Measurements from ENCODE around the gene TBC1D23.
"Not testable (repeated sequence)": the region's sequence is repeated elsewhere in the genome, so short reads cannot be mapped to it uniquely, and the experiment has no call there.

The TBC1D23 gene

GRCh38 chr3:100340527-100340926 is 79.7 kb downstream of the TBC1D23 start:
- Histone ChIP-seq H2AFZ (ENCODE audit: low read depth, low read length) (no peak overlapping the region), H2BK15ac (ENCODE audit: low read depth, poor library complexity, severe bottlenecking) (no peak overlapping the region), H2BK120ac (ENCODE audit: low read depth, low read length) (no peak overlapping the region), H3K4me2 (ENCODE audit: low read length, poor library complexity, severe bottlenecking) (no peak overlapping the region), H2BK12ac (ENCODE audit: low read length in 2 of 2) (no peak overlapping the region), H3K27ac (ENCODE audit: low read length, poor library complexity, severe bottlenecking) (no peak overlapping the region), H3K9me3 (ENCODE audit: control insufficient read depth, low read length) (peaks cover 2% of the 10 kb centered on the region), H3K14ac (ENCODE audit: low read length in 2 of 2) (no peak overlapping the region), H3K4me1 (ENCODE audit: control insufficient read depth, insufficient read depth, low read depth, low read length) (peaks cover 4% of the 10 kb centered on the region), H4K91ac (ENCODE audit: low read length) (no peak overlapping the region), H3K9ac (ENCODE audit: low read length) (no peak overlapping the region), H3K18ac (ENCODE audit: low read depth in 1 of 2, low read length in 2 of 2) (no peak overlapping the region), H4K8ac (ENCODE audit: low read length) (no peak overlapping the region), H3K23ac (ENCODE audit: low read length in 2 of 2) (no peak overlapping the region), H2AK5ac (ENCODE audit: low read length, severe bottlenecking) (no peak overlapping the region), H2BK5ac (ENCODE audit: low read depth, low read length, poor library complexity, severe bottlenecking) (no peak overlapping the region), H3K4me3 (ENCODE audit: insufficient read depth in 1 of 2, low read depth in 1 of 2, low read length in 2 of 2) (no peak overlapping the region), H3K27me3 (ENCODE audit: control insufficient read depth in 1 of 2, insufficient read depth in 1 of 2, low read length in 2 of 2) (no peaks in the 10 kb centered on the region), H3K36me3 (ENCODE audit: control insufficient read depth in 1 of 2, insufficient read depth in 2 of 2, low read depth in 1 of 2, low read length in 2 of 2) (peaks cover 18 to 67% of the 10 kb centered on the region in 2 experiments), H3K4ac (ENCODE audit: low read depth in 1 of 2, low read length in 2 of 2) (no peak overlapping the region), H3K79me1 (replicated peaks; ENCODE audit: low read length, poor library complexity, severe bottlenecking) (peaks cover 19% of the 10 kb centered on the region)
- DNase-seq, result no peak
- WGBS, result 92% methylated on average over 1 of the region's 1 CpG

GRCh38 chr3:100348727-100349126 is 87.9 kb downstream of the TBC1D23 start:
- H2BK15ac ChIP-seq (ENCODE audit: low read depth, poor library complexity, severe bottlenecking), result no peak overlapping the region
- no peak overlapping the region for H3K4me3 ChIP-seq (ENCODE audit: insufficient read depth in 1 of 2, low read depth in 1 of 2, low read length in 2 of 2)
- H2AFZ ChIP-seq (ENCODE audit: low read depth, low read length), result no peak overlapping the region
- H2BK5ac ChIP-seq (ENCODE audit: low read depth, low read length, poor library complexity, severe bottlenecking), result no peak overlapping the region
- peaks cover 9% of the 10 kb centered on the region for H3K79me1 ChIP-seq (replicated peaks; ENCODE audit: low read length, poor library complexity, severe bottlenecking)
- 97% methylated on average over 4 of the region's 5 CpGs for WGBS
- H3K27ac ChIP-seq (ENCODE audit: low read length, poor library complexity, severe bottlenecking), result no peak overlapping the region
- no peak overlapping the region for H4K91ac ChIP-seq (ENCODE audit: low read length)
- no peak overlapping the region for H3K4ac ChIP-seq (ENCODE audit: low read depth in 1 of 2, low read length in 2 of 2)
- H3K9me3 ChIP-seq (ENCODE audit: control insufficient read depth, low read length), result peaks cover 3% of the 10 kb centered on the region
- no peak overlapping the region for H3K4me2 ChIP-seq (ENCODE audit: low read length, poor library complexity, severe bottlenecking)
- H3K9ac ChIP-seq (ENCODE audit: low read length), result no peak overlapping the region
- no peak overlapping the region for H3K23ac ChIP-seq (ENCODE audit: low read length in 2 of 2)
- H3K27me3 ChIP-seq (ENCODE audit: control insufficient read depth in 1 of 2, insufficient read depth in 1 of 2, low read length in 2 of 2), result no peaks in the 10 kb centered on the region
- no peaks in the 10 kb centered on the region for H3K4me1 ChIP-seq (ENCODE audit: control insufficient read depth, insufficient read depth, low read depth, low read length)
- no peak overlapping the region for H4K8ac ChIP-seq (ENCODE audit: low read length)
- H2AK5ac ChIP-seq (ENCODE audit: low read length, severe bottlenecking), result no peak overlapping the region
- H2BK12ac ChIP-seq (ENCODE audit: low read length in 2 of 2), result no peak overlapping the region
- DNase-seq, result no peak
- no peak overlapping the region for H3K14ac ChIP-seq (ENCODE audit: low read length in 2 of 2)
- no peak overlapping the region for H3K18ac ChIP-seq (ENCODE audit: low read depth in 1 of 2, low read length in 2 of 2)
- peaks cover 27 to 83% of the 10 kb centered on the region in 2 experiments for H3K36me3 ChIP-seq (ENCODE audit: control insufficient read depth in 1 of 2, insufficient read depth in 2 of 2, low read depth in 1 of 2, low read length in 2 of 2)
- H2BK120ac ChIP-seq (ENCODE audit: low read depth, low read length), result no peak overlapping the region

- Histone ChIP-seq H3K79me1 (replicated peaks; ENCODE audit: low read length, poor library complexity, severe bottlenecking) (peaks cover 14% of the 10 kb centered on the region), H3K36me3 (ENCODE audit: control insufficient read depth in 1 of 2, insufficient read depth in 2 of 2, low read depth in 1 of 2, low read length in 2 of 2) (peaks cover 29 to 84% of the 10 kb centered on the region in 2 experiments)
- not testable (repeated sequence) for H4K91ac ChIP-seq (ENCODE audit: low read length); H2BK12ac ChIP-seq (ENCODE audit: low read length in 2 of 2); H2BK120ac ChIP-seq (ENCODE audit: low read depth, low read length); H2BK5ac ChIP-seq (ENCODE audit: low read depth, low read length, poor library complexity, severe bottlenecking); H3K4me1 ChIP-seq (ENCODE audit: control insufficient read depth, insufficient read depth, low read depth, low read length); H3K4me3 ChIP-seq (ENCODE audit: insufficient read depth in 1 of 2, low read depth in 1 of 2, low read length in 2 of 2); H2AFZ ChIP-seq (ENCODE audit: low read depth, low read length); H3K27me3 ChIP-seq (ENCODE audit: control insufficient read depth in 1 of 2, insufficient read depth in 1 of 2, low read length in 2 of 2); H2BK15ac ChIP-seq (ENCODE audit: low read depth, poor library complexity, severe bottlenecking); H3K9me3 ChIP-seq (ENCODE audit: control insufficient read depth, low read length); H3K9ac ChIP-seq (ENCODE audit: low read length); DNase-seq; H3K18ac ChIP-seq (ENCODE audit: low read depth in 1 of 2, low read length in 2 of 2); H2AK5ac ChIP-seq (ENCODE audit: low read length, severe bottlenecking); H4K8ac ChIP-seq (ENCODE audit: low read length); H3K4me2 ChIP-seq (ENCODE audit: low read length, poor library complexity, severe bottlenecking); H3K27ac ChIP-seq (ENCODE audit: low read length, poor library complexity, severe bottlenecking); H3K4ac ChIP-seq (ENCODE audit: low read depth in 1 of 2, low read length in 2 of 2); H3K23ac ChIP-seq (ENCODE audit: low read length in 2 of 2); H3K14ac ChIP-seq (ENCODE audit: low read length in 2 of 2)
- 89% methylated on average over 1 of the region's 2 CpGs for WGBS
Observed at GRCh38 chr3:100351770-100352169, 91.0 kb downstream of the TBC1D23 start.

- no peak overlapping the region for H3K4me3 ChIP-seq (ENCODE audit: insufficient read depth in 1 of 2, low read depth in 1 of 2, low read length in 2 of 2)
- H4K8ac ChIP-seq (ENCODE audit: low read length), result no peak overlapping the region
- H3K4ac ChIP-seq (ENCODE audit: low read depth in 1 of 2, low read length in 2 of 2), result no peak overlapping the region
- H2AK5ac ChIP-seq (ENCODE audit: low read length, severe bottlenecking), result no peak overlapping the region
- no peak overlapping the region for H4K91ac ChIP-seq (ENCODE audit: low read length)
- H3K18ac ChIP-seq (ENCODE audit: low read depth in 1 of 2, low read length in 2 of 2), result no peak overlapping the region
- H3K27ac ChIP-seq (ENCODE audit: low read length, poor library complexity, severe bottlenecking), result no peak overlapping the region
- H3K9me3 ChIP-seq (ENCODE audit: control insufficient read depth, low read length), result peaks cover 3% of the 10 kb centered on the region
- DNase-seq, result no peak
- H3K23ac ChIP-seq (ENCODE audit: low read length in 2 of 2), result no peak overlapping the region
- 99% methylated on average over 10 of the region's 10 CpGs for WGBS
- peaks cover 26 to 86% of the 10 kb centered on the region in 2 experiments for H3K36me3 ChIP-seq (ENCODE audit: control insufficient read depth in 1 of 2, insufficient read depth in 2 of 2, low read depth in 1 of 2, low read length in 2 of 2)
- H3K4me2 ChIP-seq (ENCODE audit: low read length, poor library complexity, severe bottlenecking), result no peak overlapping the region
- no peak overlapping the region for H2AFZ ChIP-seq (ENCODE audit: low read depth, low read length)
- H2BK12ac ChIP-seq (ENCODE audit: low read length in 2 of 2), result no peak overlapping the region
- no peak overlapping the region for H3K9ac ChIP-seq (ENCODE audit: low read length)
- no peak overlapping the region for H2BK5ac ChIP-seq (ENCODE audit: low read depth, low read length, poor library complexity, severe bottlenecking)
- H3K14ac ChIP-seq (ENCODE audit: low read length in 2 of 2), result no peak overlapping the region
- no peak overlapping the region for H2BK120ac ChIP-seq (ENCODE audit: low read depth, low read length)
- H3K79me1 ChIP-seq (replicated peaks; ENCODE audit: low read length, poor library complexity, severe bottlenecking), result peaks cover 14% of the 10 kb centered on the region
- H2BK15ac ChIP-seq (ENCODE audit: low read depth, poor library complexity, severe bottlenecking), result no peak overlapping the region
- H3K27me3 ChIP-seq (ENCODE audit: control insufficient read depth in 1 of 2, insufficient read depth in 1 of 2, low read length in 2 of 2), result no peaks in the 10 kb centered on the region
- peaks cover 4% of the 10 kb centered on the region for H3K4me1 ChIP-seq (ENCODE audit: control insufficient read depth, insufficient read depth, low read depth, low read length)
Observed at GRCh38 chr3:100352296-100353231, 91.8 kb downstream of the TBC1D23 start.

Measured in mesenchymal stem cell (in vitro differentiated cells and primary cell).